Upper lobe of left lung (tissue), 6 donors: Measurements from ENCODE around the gene PER2. TPM values are rescaled to one million over a fixed set of nuclear protein-coding genes. Genes with fewer than 3 reads are reported as not detected.

Experiments used
- ATAC-seq, 2 donors: fragments of 200-7000 bp; cut with Tn5 transposase; one replicate each; pipeline ENCODE4 v1.9.1; 2022; ENCODE audit warnings: mild to moderate bottlenecking in 2 of 2, moderate library complexity in 2 of 2; ENCODE audit not compliant: low FRiP score in 2 of 2
- DNase-seq, 2 donors: peaks; one replicate each; pipeline ENCODE4 v3.0.0-alpha.2; 2019 to 2020
- H3K27ac ChIP-seq, 4 donors: fragments of 200-600 bp; sonication (generic); one replicate each; pipeline ENCODE4 v1.5.1; 2016 to 2019
- H3K27me3 ChIP-seq, 4 donors: fragments of 200-600 bp; sonication (generic); one replicate each; pipeline ENCODE4 v1.5.1; 2017 to 2019
- H3K36me3 ChIP-seq, 4 donors: fragments of 200-600 bp; sonication (generic); one replicate each; pipeline ENCODE4 v1.5.1; 2016 to 2019
- H3K4me1 ChIP-seq, 4 donors: fragments of 200-600 bp; sonication (generic); one replicate each; pipeline ENCODE4 v1.5.1; 2018 to 2019
- H3K4me3 ChIP-seq, 4 donors: fragments of 200-600 bp; sonication (generic); one replicate each; pipeline ENCODE4 v1.5.1; 2017 to 2019; ENCODE audit warnings: mild to moderate bottlenecking in 2 of 4, moderate library complexity in 1 of 4
- H3K9me3 ChIP-seq, 4 donors: fragments of 200-600 bp; sonication (generic); one replicate each; pipeline ENCODE4 v1.5.1; 2018 to 2019
- CTCF ChIP-seq, 6 experiments: fragments of 450-650 bp in 4 of 6; fragments of 200-600 bp in 2 of 6; sonication (generic) in 2 of 6; IDR thresholded peaks; one replicate each; pipeline ENCODE4 v1.5.1; 2016 to 2019; ENCODE audit warnings: antibody characterized with exemption in 6 of 6
- EP300 ChIP-seq, 4 donors: sonication (generic); formaldehyde crosslinking; IDR thresholded peaks; one replicate each; pipeline ENCODE4 v1.5.1; 2017; ENCODE audit warnings: antibody characterized with exemption in 4 of 4, control low read depth in 2 of 4
- POLR2A ChIP-seq, 4 donors: fragments of 450-650 bp; IDR thresholded peaks; one replicate each; pipeline ENCODE4 v1.5.1; 2016 to 2017; ENCODE audit warnings: antibody characterized with exemption in 4 of 4, mild to moderate bottlenecking in 2 of 4
- POLR2AphosphoS5 ChIP-seq, 2 donors: sonication (generic); formaldehyde crosslinking; IDR thresholded peaks; one replicate each; pipeline ENCODE4 v1.5.1; 2017; ENCODE audit warnings: antibody characterized with exemption in 2 of 2
- WGBS, 2 donors: methylation state at CpG; one replicate each; pipeline ENCODE4 v1.1.5; 2017 to 2018; 5-methylcytosine and 5-hydroxymethylcytosine counted together
- total RNA-seq, 6 donors: library from RNA; depleted of rRNA in 4 of 6; stranded (reverse); fragments of >200 nt in 4 of 6; gene quantifications; one replicate each; pipeline versions ENCODE4 v1.1.0 to v1.2.1, GENCODE V29; 2016 to 2021
- donor health status: DM: no; HTN: no; CAD: no; lungs with moderate emphysema.
- donor health status: DM: no; HTN: yes; CAD: no; lungs with severe emphysema.

The PER2 gene
- total RNA-seq, 6 donors from 2014 or later: 12.9 to 28.7 (median 18.1) TPM

DNA sequence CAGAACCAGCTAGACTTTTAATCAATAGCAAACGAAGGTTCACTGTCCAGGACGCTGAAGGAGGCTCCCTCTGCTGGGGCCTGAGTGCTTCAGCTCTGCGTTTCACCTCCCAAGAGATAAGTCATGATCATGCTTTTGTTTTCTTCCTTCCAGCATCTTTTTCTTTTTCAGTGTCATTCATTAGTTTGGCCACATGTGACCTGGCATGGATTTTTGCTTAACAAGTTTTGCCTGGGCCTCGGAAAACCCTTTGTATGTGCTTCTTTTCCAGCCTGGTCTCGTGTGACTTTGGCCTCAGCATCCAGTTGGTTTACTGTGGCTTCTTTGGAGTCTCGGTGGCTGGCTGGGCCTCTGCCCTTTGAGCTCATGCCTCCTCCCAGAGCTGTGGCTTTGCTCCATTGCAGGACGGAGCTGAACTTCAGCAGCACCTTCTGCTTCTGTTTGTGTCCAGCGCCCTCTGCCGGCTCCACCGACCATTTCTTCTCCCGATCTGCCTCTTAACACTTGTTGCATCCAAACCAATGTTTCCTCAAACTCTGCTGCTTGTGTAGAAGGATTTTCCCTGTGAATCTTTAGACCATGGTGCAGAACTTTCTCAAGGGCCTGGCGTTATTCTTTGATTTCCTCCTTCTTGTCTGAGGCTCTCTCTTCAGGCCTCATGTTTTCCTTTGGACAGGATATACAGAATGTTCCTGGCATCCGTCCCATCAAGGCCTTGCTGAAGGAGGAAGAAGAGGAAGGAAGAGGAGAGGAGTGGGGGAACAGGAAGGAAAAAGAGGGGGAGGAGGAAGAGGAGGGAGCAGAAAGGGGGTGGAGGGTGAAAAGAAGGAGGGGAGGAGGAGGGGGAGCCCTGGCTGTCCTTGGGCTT lies 25.0 kb downstream of the PER2 start:
- peaks cover 30 to 41% (median 32%) of the 10 kb centered on the region in 4 donors for H3K4me1 ChIP-seq
- WGBS, 2 donors: 22 to 24% methylated on average over 13 of the region's 13 CpGs
- H3K27me3 ChIP-seq: no peaks in the 10 kb centered on the region
- TF ChIP-seq CTCF (IDR thresholded peaks at IDR 0.05) (peak; percentile 53 to 90 (median 82)), POLR2A (IDR thresholded peaks at IDR 0.05) (no peak)
- no peak overlapping the region for H3K4me3 ChIP-seq
- peak; percentile 79 to 89 for ATAC-seq
- DNase-seq: peak in 1 of 2 donors; percentile 93
- H3K9me3 ChIP-seq: no peaks in the 10 kb centered on the region
- peak overlapping the region; percentile 31 to 78 (median 59) for H3K27ac ChIP-seq
- peaks cover 3 to 81% (median 38%) of the 10 kb centered on the region in 4 donors for H3K36me3 ChIP-seq

DNA sequence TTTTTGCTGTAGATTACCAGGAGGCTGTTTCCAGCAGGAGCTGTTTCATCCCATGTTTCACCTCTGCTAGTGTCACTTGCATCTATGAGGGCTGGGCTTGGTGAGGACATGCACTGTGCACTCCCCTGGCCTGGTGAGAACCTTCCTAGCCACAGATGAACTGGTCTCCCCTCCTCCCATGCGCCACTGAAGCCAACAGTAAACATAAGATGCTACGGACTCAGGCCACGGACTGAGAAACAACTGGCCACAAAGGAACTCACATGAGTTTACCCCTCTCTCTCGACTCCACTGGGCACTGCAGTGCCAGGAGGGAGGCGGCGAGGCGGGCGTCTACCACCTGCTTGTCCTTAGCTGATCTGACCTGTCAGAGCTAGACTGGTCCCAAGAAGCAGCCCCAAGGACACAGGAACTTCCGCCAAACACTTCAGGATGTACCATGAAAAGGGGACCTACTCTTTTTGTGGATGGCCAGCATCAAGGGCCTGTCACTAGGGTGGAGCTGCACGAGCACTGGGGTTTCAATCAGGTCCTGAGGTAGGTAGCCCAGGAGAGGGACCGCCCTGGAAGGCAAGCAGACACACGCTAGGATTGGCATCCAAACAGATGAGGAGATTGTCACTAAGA lies 25.8 kb downstream of the PER2 start:
- peaks cover 0 to 81% (median 38%) of the 10 kb centered on the region in 4 donors for H3K36me3 ChIP-seq
- TF ChIP-seq POLR2A (IDR thresholded peaks at IDR 0.05) (no peak), EP300 (IDR thresholded peaks at IDR 0.05) (no peak), CTCF (IDR thresholded peaks at IDR 0.05) (no peak)

GRCh38 chr2:238261718-238262375 lies 26.6 kb downstream of the PER2 start:
- peaks cover 30 to 42% (median 35%) of the 10 kb centered on the region in 4 donors for H3K4me1 ChIP-seq
- H3K4me3 ChIP-seq: no peak overlapping the region
- H3K9me3 ChIP-seq: no peaks in the 10 kb centered on the region
- TF ChIP-seq EP300 (IDR thresholded peaks at IDR 0.05) (no peak), POLR2AphosphoS5 (IDR thresholded peaks at IDR 0.05) (no peak), POLR2A (IDR thresholded peaks at IDR 0.05) (no peak), CTCF (IDR thresholded peaks at IDR 0.05) (no peak)
- H3K27ac ChIP-seq: peak overlapping the region in 3 of 4 donors; percentile 11 to 78 (median 72)
- DNase-seq: no peak
- no peak for ATAC-seq
- H3K36me3 ChIP-seq: peaks cover 0 to 81% (median 33%) of the 10 kb centered on the region in 4 donors
- WGBS, 2 donors: 91 to 99% methylated on average over 10 to 16 of the region's 16 CpGs
- H3K27me3 ChIP-seq: no peaks in the 10 kb centered on the region

More for the DNA sequence above, 25.8 kb downstream of the PER2 start:
- Histone ChIP-seq H3K27ac (peak overlapping the region in 3 of 4 donors; percentile 43 to 78 (median 72)), H3K9me3 (no peaks in the 10 kb centered on the region), H3K4me3 (no peak overlapping the region), H3K27me3 (no peaks in the 10 kb centered on the region), H3K4me1 (peaks cover 30 to 41% (median 32%) of the 10 kb centered on the region in 4 donors)
- 84 to 95% methylated on average over 8 to 12 of the region's 12 CpGs for WGBS, 2 donors
- peak in 1 of 2 donors; percentile 67 for DNase-seq
- no peak for ATAC-seq

DNA sequence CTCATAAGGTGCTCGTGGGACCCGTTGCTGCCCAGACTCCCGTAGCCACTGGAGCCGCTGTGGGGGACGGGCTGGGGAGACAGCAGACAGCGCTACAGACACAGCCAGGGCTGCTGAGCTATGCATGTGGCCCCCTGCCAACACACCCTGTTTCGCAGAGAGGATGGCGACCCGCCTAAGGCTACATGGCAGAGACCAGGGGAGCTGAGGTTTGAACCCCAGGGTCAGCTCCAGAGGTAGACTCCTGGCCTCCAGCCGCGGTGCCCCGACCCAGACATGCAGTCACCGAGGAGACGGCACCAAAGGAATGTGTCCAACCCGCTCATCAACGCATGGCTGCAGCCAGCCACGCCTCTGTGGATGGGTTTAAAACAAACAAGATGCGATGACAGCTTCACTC lies 27.5 kb downstream of the PER2 start:
- DNase-seq: no peak
- 39 to 61% methylated on average over 15 of the region's 18 CpGs for WGBS, 2 donors
- H3K36me3 ChIP-seq: peaks cover 0 to 84% (median 34%) of the 10 kb centered on the region in 4 donors

More for the DNA sequence above, 27.5 kb downstream of the PER2 start:
- no peak for ATAC-seq
- no peaks in the 10 kb centered on the region for H3K9me3 ChIP-seq
- no peak for TF ChIP-seq EP300 (IDR thresholded peaks at IDR 0.05)
- TF ChIP-seq POLR2A (IDR thresholded peaks at IDR 0.05): no peak
- no peak for TF ChIP-seq CTCF (IDR thresholded peaks at IDR 0.05)
- TF ChIP-seq POLR2AphosphoS5 (IDR thresholded peaks at IDR 0.05): no peak
- no peak overlapping the region for H3K4me3 ChIP-seq
- H3K27me3 ChIP-seq: no peaks in the 10 kb centered on the region
- H3K27ac ChIP-seq: peak overlapping the region in 2 of 4 donors; percentile 4 to 78
- peaks cover 30 to 44% (median 37%) of the 10 kb centered on the region in 4 donors for H3K4me1 ChIP-seq
